Measurements from ENCODE around the gene SLC2A1.

SLC2A1 gene

GRCh38 chr1:42953182-42954180, 5.2 kb downstream of the SLC2A1 start:
- DNase-seq (ENCODE audit: insufficient read length, low spot score) (no peak), FAIRE-seq (no peak)
- no peak for TF ChIP-seq POLR2AphosphoS5 (IDR thresholded peaks at IDR 0.05; ENCODE audit: low read depth, low read length)
- TF ChIP-seq SPI1 (IDR thresholded peaks at IDR 0.05; ENCODE audit: low read depth, low read length), result peak; percentile 42; the same call in 1 of the 2 replicates

- FAIRE-seq (peak; percentile 67), DNase-seq (ENCODE audit: insufficient read length, low spot score) (peak; percentile 41)
- TF ChIP-seq POLR2AphosphoS5 (IDR thresholded peaks at IDR 0.05; ENCODE audit: low read depth, low read length) (0 out of 2 replicates have a peak, but pooled peaks have one; percentile 31), TAF1 (IDR thresholded peaks at IDR 0.05; ENCODE audit: low read depth, low read length) (peak; percentile 35; the same call in 1 of the 2 replicates), PAX5 (IDR thresholded peaks at IDR 0.05; ENCODE audit: insufficient read depth, low read length, severe bottlenecking) (peak; percentile 46), SPI1 (IDR thresholded peaks at IDR 0.05; ENCODE audit: low read depth, low read length) (0 out of 2 replicates have a peak, but pooled peaks have one; percentile 28), POU2F2 (IDR thresholded peaks at IDR 0.05; ENCODE audit: low read depth, low read length) (no peak), POLR2A (IDR thresholded peaks at IDR 0.05; ENCODE audit: low read depth, low read length) (no peak)
These were observed 6.2 kb downstream of the SLC2A1 start for GRCh38 chr1:42952303-42953001.

GRCh38 chr1:42951588-42951987, 7.1 kb downstream of the SLC2A1 start:
- FAIRE-seq (peak; percentile 20), DNase-seq (ENCODE audit: insufficient read length, low spot score) (no peak)
- TF ChIP-seq POLR2A (IDR thresholded peaks at IDR 0.05; ENCODE audit: low read depth, low read length), result no peak
- no peak for TF ChIP-seq TAF1 (IDR thresholded peaks at IDR 0.05; ENCODE audit: low read depth, low read length)
- no peak for TF ChIP-seq POLR2AphosphoS5 (IDR thresholded peaks at IDR 0.05; ENCODE audit: low read depth, low read length)
- no peak for TF ChIP-seq SPI1 (IDR thresholded peaks at IDR 0.05; ENCODE audit: low read depth, low read length)

GRCh38 chr1:42950116-42950481, 8.6 kb downstream of the SLC2A1 start:
- FAIRE-seq (no peak), DNase-seq (ENCODE audit: insufficient read length, low spot score) (no peak)
- TF ChIP-seq POLR2AphosphoS5 (IDR thresholded peaks at IDR 0.05; ENCODE audit: low read depth, low read length), result no peak
- TF ChIP-seq POU2F2 (IDR thresholded peaks at IDR 0.05; ENCODE audit: low read depth, low read length), result no peak
- TF ChIP-seq SPI1 (IDR thresholded peaks at IDR 0.05; ENCODE audit: low read depth, low read length), result no peak
- no peak for TF ChIP-seq PAX5 (IDR thresholded peaks at IDR 0.05; ENCODE audit: insufficient read depth, low read length, severe bottlenecking)
- no peak for TF ChIP-seq POLR2A (IDR thresholded peaks at IDR 0.05; ENCODE audit: low read depth, low read length)
- TF ChIP-seq TAF1 (IDR thresholded peaks at IDR 0.05; ENCODE audit: low read depth, low read length), result no peak

- DNase-seq (ENCODE audit: insufficient read length, low spot score) (no peak), FAIRE-seq (peak; percentile 23)
- TF ChIP-seq PAX5 (IDR thresholded peaks at IDR 0.05; ENCODE audit: insufficient read depth, low read length, severe bottlenecking) (no peak), TAF1 (IDR thresholded peaks at IDR 0.05; ENCODE audit: low read depth, low read length) (no peak), SPI1 (IDR thresholded peaks at IDR 0.05; ENCODE audit: low read depth, low read length) (no peak), POLR2A (IDR thresholded peaks at IDR 0.05; ENCODE audit: low read depth, low read length) (no peak), POU2F2 (IDR thresholded peaks at IDR 0.05; ENCODE audit: low read depth, low read length) (no peak), POLR2AphosphoS5 (IDR thresholded peaks at IDR 0.05; ENCODE audit: low read depth, low read length) (no peak)
These were observed 9.2 kb downstream of the SLC2A1 start for GRCh38 chr1:42949312-42950115.

- no peak for TF ChIP-seq POU2F2 (IDR thresholded peaks at IDR 0.05; ENCODE audit: low read depth, low read length)
- TF ChIP-seq PAX5 (IDR thresholded peaks at IDR 0.05; ENCODE audit: insufficient read depth, low read length, severe bottlenecking), result no peak
- no peak for TF ChIP-seq TAF1 (IDR thresholded peaks at IDR 0.05; ENCODE audit: low read depth, low read length)
- no peak for TF ChIP-seq POLR2A (IDR thresholded peaks at IDR 0.05; ENCODE audit: low read depth, low read length)
- no peak for TF ChIP-seq SPI1 (IDR thresholded peaks at IDR 0.05; ENCODE audit: low read depth, low read length)
- TF ChIP-seq POLR2AphosphoS5 (IDR thresholded peaks at IDR 0.05; ENCODE audit: low read depth, low read length), result no peak
- FAIRE-seq, result no peak
These were observed 10.5 kb downstream of the SLC2A1 start for GRCh38 chr1:42947965-42948732.

GRCh38 chr1:42947117-42947516, 11.6 kb downstream of the SLC2A1 start:
- TF ChIP-seq POLR2A (IDR thresholded peaks at IDR 0.05; ENCODE audit: low read depth, low read length), result no peak
- FAIRE-seq, result no peak

More at GRCh38 chr1:42947965-42948732, 10.5 kb downstream of the SLC2A1 start:
- no peak for DNase-seq (ENCODE audit: insufficient read length, low spot score)

GRCh38 chr1:42946120-42946898, 12.4 kb downstream of the SLC2A1 start:
- TF ChIP-seq POU2F2 (IDR thresholded peaks at IDR 0.05; ENCODE audit: low read depth, low read length) (no peak), TAF1 (IDR thresholded peaks at IDR 0.05; ENCODE audit: low read depth, low read length) (no peak), PAX5 (IDR thresholded peaks at IDR 0.05; ENCODE audit: insufficient read depth, low read length, severe bottlenecking) (no peak), POLR2AphosphoS5 (IDR thresholded peaks at IDR 0.05; ENCODE audit: low read depth, low read length) (no peak), SPI1 (IDR thresholded peaks at IDR 0.05; ENCODE audit: low read depth, low read length) (no peak), POLR2A (IDR thresholded peaks at IDR 0.05; ENCODE audit: low read depth, low read length) (no peak)

More at GRCh38 chr1:42947117-42947516, 11.6 kb downstream of the SLC2A1 start:
- DNase-seq (ENCODE audit: insufficient read length, low spot score), result no peak

More at GRCh38 chr1:42946120-42946898, 12.4 kb downstream of the SLC2A1 start:
- no peak for DNase-seq (ENCODE audit: insufficient read length, low spot score)
- FAIRE-seq, result no peak

Measured in GM12891 (cell line).